GM18951 (cell line): ENCODE measurements around the gene HIVEP3.
A peak's percentile ranks its signal among the peaks of the same experiment; 100 is the strongest.

ENCODE experiments used
- POLR2A ChIP-seq: IDR thresholded peaks from 4 replicates; pipeline ENCODE4 v1.6.1; 2011; ENCODE audit warnings: mild to moderate bottlenecking; ENCODE audit not compliant: insufficient read length, insufficient read depth; ENCODE audit errors: extremely low read depth
- in situ Hi-C: fragments of 300-500 bp; cut with MboI; formaldehyde crosslinking; loops from one replicate; pipeline ENCODE4 v1.12.0; 2022; ENCODE audit warnings: low sequenced_read_pairs, mixed read lengths, inconsistent platforms; ENCODE audit not compliant: unreplicated experiment

HIVEP3 gene

DNA sequence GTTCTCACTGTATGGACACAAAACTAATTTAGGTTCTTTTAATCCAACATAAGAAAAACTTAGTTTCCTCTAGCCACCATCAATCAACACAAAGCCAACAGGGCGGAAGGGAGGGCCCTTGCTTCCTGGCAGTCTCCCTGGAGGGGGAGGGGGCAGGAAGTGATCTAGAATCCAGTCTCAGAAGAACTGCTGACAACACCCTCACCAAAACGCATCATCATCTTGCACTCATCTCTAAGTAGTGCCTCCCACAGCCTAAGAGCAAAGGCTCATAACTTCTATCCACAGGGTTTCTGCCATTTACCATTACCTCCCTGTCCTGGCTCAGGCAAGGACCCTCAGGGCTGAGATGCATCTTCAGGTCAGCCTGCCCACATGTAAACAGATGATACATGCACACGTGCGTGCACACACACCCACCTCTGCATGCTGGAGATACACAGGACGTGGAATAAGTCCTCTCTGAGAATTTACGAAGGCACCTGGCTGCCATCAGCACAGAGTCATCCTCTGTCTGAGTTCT lies 20.5 kb downstream of the HIVEP3 start:
- in situ Hi-C loops: no loop called here
- no peak for TF ChIP-seq POLR2A

DNA sequence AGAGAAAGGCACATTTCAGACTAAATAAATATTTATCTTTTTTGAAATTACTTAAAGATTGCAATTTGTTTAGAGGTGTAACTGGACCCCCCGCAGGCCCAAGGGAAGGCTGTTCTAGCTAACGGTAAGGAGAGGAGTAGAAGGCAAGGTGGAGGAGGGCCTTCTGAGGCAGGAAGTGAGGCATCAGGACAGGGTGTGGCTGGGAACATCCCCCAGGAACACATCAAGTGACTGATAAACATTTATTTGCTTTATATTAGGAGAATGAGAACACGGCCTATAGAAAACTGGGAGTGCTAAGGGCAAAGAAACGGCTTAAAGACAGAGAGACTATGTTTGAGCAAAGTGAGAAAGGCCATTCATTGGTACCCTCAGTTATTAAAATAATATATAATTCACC lies 23.2 kb downstream of the HIVEP3 start:
- TF ChIP-seq POLR2A: no peak
- in situ Hi-C loops: no loop called here

DNA sequence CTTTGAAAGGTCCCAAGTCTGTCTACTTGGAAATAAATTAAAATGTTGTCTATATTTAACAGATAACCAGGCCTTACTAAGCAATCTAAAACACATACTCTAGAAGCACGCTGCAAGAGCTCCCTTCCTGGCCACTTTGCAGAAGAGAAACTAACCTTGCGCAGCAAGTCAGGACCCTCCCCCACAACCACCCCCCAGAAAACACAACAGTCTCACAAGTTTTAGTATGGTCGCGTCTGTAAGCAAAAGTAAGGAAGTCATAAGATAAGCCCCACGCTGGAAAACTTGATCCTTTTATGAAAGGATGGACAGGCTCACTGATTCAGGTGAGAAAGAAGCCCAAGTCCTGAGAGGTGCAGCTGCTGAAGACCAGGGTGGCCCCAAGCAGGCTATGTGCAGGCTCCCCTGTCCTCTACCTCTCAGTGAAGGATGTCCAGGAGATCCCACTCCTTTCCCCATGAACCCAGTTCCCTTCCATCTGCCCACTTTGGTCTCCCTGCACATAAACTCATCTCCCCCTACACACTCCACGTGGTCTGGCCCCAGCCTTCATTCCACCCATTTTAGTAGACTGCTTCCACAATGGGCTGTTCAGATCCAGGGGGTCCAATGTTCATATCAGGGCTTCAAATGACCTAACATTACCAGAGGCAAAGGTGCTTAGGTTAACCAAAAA lies 23.8 kb downstream of the HIVEP3 start:
- TF ChIP-seq POLR2A: no peak
- in situ Hi-C loops: no loop called here

DNA sequence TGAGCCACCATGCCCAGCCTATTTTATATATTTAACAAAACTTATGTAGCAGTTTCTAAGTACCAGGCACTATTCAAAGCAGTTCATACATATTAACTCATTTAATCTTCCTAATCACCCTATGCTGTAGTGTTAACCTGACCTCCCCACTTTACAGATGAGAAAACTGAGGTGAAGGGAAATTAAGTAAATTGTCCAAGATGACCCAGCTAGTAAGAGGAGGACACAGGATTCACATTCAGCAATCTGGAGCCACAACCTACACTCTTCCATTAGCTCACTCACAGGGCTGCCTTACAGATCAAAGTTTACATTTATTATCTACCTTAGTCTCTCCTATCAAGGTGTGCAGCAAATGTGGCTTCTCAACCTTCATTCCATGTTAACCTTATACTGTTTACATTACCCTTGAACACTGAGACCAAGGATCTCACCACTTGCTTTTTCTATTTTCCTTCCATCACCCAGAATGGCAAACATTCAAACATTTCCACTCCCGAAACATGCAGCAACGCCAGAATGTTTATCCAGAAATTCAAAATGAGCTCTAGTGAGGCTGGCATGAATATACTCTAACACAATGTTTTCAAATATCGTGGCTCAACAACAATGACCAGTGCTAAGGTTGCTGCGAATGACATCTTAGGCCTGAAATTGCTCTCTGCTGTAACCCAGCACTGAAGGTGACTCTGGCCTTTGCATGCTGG lies 24.5 kb downstream of the HIVEP3 start:
- in situ Hi-C loops: no loop called here
- no peak for TF ChIP-seq POLR2A

DNA sequence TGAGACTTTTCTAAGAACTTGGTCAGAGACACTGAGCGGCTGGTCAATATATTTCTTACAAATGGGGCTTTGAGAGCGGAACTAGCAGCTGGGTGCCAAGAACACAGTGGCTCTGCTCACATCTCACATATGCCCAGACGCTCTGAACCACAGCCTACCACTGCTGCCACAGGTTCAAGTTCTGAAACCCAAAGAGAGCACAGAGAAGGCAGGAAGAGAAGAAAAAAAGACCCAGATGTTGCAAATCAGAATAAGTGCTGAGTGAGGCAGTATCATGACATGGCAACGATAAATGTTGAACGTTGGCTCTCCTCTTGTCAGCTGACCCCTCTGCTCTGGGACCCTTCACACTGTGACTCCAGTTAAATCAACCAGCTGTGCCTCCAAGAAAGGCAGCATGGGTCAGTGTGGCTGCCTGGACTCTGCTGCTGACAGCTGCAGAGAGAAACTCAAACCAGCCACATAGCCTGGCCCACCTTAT lies 26.4 kb downstream of the HIVEP3 start:
- TF ChIP-seq POLR2A: no peak
- in situ Hi-C loops: no loop called here

DNA sequence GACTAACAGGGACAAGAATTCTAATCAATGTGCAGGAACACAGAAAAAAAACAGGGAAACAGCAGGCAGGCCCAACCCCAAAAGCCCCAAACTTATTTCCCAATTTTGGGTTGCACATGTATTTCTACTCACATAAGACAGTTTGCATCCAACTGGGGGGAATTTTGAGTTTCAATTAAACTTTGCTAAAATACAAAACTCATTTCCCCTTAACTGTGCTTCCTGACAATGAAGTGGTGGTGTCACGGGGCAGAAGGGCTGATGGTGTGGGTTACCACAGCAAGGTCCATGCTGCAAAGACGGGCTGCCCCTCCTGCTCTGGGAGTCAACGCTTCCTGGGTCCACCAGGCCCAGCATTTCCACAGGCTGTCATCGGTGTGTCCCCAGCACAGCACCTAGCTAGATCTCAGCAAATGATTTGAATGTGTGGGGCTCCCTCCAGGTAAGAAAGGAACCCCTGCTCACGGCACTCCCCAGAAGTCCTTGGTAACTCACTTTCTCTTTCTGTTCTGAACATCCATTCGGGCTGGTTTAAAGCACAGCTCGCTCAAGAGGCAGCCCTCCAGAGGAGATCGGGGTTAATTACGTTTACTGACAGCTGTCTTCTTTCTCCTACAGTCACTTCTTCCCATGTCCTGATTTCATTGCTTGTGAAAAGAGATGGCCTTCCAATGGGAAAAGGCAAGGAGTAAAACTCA lies 27.4 kb downstream of the HIVEP3 start:
- peak; percentile 43 for TF ChIP-seq POLR2A
- in situ Hi-C loops: no loop called here

DNA sequence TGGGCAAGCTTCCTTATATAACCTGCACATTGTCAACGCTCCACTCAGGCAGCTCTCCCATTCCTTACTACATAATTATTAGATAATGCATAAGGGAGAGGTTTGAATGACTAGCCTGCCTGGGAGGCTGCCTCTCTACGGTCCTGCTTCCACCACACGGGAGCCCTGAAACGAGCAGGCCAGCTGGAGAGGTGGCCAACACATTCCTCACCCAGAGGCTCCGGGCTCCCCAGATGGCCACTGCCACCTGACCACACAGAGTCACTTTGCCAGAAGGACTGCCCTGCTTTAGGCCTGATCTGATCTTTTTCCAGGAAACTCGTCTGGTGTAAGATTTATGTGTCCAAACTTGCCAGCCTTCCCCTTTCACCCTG lies 27.9 kb downstream of the HIVEP3 start:
- no peak for TF ChIP-seq POLR2A
- in situ Hi-C loops: no loop called here

DNA sequence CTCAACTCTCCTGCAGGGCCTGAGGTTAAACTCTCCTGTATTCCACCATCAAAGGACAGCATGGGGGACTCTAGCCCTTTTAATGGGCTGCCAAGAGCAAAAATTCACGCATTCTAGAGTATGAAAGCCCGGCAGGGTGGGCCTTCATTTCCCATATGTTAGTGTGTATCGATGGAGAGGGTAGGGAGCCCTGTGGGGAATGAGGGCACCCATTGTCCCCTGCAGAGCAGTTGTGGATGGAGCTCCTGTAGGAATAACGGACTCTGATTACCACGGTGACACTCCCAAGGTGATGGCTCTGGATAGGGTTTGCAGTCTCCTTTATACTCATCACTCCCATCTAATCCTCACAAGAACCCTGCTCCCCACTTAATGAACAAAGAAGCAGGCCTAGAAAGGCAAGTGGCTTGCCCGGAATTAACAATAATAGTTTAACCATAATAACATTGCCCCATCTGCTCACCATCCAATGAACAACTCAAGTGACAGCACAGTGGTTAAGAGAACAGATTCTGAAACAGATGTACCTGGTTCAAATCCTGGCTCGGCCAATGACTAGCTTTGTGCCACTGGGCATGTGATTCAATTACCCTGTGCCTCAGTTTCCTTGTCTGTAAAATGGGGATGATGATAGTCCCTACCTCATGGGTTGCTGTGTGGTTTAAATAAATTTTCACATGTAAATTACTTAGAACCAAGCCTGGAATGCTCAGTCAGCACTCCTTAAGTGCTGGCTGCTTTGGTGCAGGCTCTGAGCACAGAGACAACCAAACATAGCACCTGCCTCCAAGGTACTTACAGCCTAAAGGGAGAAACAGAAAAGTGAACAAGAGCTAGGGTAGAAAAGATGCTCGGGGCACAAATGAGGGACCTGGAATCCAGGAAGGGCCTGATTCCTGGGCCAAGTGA lies 29.0 kb downstream of the HIVEP3 start:
- in situ Hi-C loops: no loop called here
- TF ChIP-seq POLR2A: no peak

DNA sequence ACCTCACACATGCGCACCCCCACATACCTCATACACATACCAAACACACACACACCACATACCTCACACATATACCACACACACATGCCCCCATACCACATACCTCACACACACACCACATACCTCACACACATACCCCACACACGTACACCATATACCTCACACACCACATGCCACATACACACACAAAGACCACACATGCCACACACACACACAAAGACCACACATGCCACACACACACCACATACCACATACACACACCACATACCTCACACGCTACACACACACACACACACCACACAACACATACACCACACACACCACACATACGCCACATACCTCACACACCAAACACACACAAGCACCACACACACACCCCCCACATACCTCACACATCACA lies 30.0 kb downstream of the HIVEP3 start:
- in situ Hi-C loops: no loop called here
- TF ChIP-seq POLR2A: no peak

DNA sequence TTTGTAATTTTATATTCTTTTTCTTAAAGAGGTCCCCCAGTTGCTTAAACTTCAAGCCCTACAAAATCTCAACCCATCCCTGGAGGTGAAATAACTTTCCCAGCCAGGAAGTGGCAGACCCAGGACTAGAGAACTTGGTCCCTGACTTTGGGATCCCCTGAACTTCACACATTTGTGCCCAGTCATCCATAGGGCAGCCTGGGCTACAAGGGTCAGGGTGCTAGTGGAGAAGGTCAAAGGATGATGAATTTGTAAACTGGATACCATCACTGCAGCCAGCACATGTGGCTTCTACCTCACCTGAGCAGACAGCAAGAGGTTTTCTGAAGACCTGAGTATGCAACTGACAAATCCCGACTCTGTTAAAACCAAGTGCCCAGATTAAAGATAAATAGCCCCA lies 31.4 kb downstream of the HIVEP3 start:
- no peak for TF ChIP-seq POLR2A
- in situ Hi-C loops: no loop called here

DNA sequence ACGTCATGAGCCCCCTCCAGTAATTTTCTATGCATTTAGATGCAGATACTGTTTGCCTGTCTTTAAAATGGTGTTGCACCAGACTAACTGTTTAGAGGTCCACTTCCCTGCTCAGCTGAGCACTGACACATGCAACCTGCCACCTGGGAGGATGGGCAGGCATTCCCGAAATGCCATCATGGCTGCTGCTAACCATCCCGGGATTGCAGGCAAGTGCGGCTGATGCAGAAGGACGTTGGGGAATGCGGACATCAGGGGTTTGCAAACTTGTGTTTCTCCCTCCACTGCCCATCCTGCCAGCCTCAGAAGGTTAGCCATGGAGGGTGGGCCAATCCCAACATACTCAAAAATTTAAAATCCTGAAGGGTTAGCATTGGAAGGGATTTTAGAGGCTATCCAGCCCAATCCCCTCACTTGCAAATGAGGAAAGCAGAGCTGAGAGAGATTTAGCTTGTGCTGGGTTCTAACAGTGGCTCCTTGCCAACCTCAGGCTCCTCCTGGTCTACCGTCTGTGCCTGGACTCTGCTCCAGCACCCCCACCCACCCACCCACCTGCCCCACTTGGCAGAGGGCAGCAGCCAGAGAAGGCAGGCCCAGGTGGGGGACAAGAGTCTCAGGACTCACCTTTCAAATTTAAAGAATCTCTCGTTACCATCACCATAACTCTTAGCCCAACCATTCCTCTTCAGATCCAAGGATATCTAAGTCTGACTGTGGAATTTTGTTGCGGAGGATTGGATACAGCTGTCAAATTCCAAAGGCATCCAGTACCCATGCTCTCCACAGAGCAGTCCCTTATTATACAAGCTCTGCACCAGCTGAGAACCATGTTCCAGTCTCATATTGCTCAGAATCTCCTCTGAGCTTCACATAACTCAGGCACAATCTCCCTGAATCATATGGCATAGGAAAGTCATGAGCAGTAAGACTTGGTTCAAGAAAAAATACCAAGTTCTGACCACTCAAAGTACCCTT lies 34.2 kb downstream of the HIVEP3 start:
- in situ Hi-C loops: no loop called here
- no peak for TF ChIP-seq POLR2A

DNA sequence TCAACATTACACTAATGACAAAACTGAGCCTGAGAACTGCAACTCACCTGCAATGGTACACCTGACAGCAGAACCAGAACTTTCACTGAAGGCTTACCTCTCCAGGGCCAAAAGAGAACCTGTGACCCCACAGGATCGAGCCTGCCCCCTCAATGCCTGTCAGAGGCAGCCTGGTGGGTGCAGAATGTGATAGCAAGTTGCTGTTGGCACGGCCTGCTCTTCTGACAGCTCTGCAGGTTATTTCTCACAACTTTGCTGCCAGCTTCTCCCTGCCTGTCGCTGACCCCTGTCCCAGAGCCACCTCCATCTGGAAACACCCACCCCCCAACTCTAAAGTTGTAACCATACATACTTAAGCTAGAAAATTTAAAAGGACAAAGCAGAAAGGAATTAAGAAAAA lies 35.2 kb downstream of the HIVEP3 start:
- in situ Hi-C loops: no loop called here

More for the DNA sequence above, 35.2 kb downstream of the HIVEP3 start:
- TF ChIP-seq POLR2A: no peak
